H1 (cell line): Measurements from ENCODE around the gene ECD. TPM values are rescaled to one million over a fixed set of nuclear protein-coding genes. Genes with fewer than 3 reads are reported as not detected.

Source experiments
- CTCF ChIA-PET: fragments of 300-600 bp; sonication (Branson Sonifier 250); formaldehyde crosslinking; loops from one replicate; lab custom pipeline; 2021; ENCODE audit not compliant: partially characterized antibody; lab: Charles Lee
- POLR2A ChIA-PET: fragments of 300-600 bp; sonication (Branson Sonifier 250); formaldehyde crosslinking; loops from one replicate; lab custom pipeline; 2021; ENCODE audit warnings: inconsistent platforms; ENCODE audit not compliant: partially characterized antibody; lab: Charles Lee
- DNase-seq, 2 experiments: peaks; one replicate each; pipeline versions ENCODE4 v3.0.0 to v3.0.0-alpha.2; 2010 to 2022; ENCODE audit warnings: low spot score in 2 of 2, low read depth in 1 of 2, mixed read lengths in 1 of 2
- FAIRE-seq: peaks from 2 replicates; lab custom pipeline; 2011; peaks lifted over from hg19 to GRCh38; lab: Jason Lieb, UNC
- H2AFZ ChIP-seq: 2 replicates; pipeline ENCODE4 v1.8.1; 2012; ENCODE audit warnings: low read length, inconsistent platforms
- H2AK5ac ChIP-seq: 2 replicates; pipeline ENCODE4 v1.6.1; 2013; ENCODE audit warnings: low read depth, low read length
- H2BK120ac ChIP-seq: replicated peaks from 2 replicates; pipeline ENCODE3; 2013; ENCODE audit warnings: low read depth, low read length, inconsistent platforms
- H2BK12ac ChIP-seq: 2 replicates; pipeline ENCODE4 v1.6.1; 2013; ENCODE audit warnings: low read depth, low read length
- H2BK15ac ChIP-seq: 2 replicates; pipeline ENCODE4 v1.6.1; 2013; ENCODE audit warnings: low read length
- H2BK20ac ChIP-seq: 2 replicates; pipeline ENCODE4 v1.6.1; 2013; ENCODE audit warnings: low read length
- H2BK5ac ChIP-seq: 2 replicates; pipeline ENCODE4 v1.6.1; 2013; ENCODE audit warnings: low read depth, low read length
- H3K14ac ChIP-seq: 2 replicates; pipeline ENCODE4 v1.6.1; 2013; ENCODE audit warnings: inconsistent platforms; ENCODE audit not compliant: insufficient read length
- H3K18ac ChIP-seq: 2 replicates; pipeline ENCODE4 v1.6.1; 2013; ENCODE audit warnings: low read length; ENCODE audit errors: extremely low read depth
- H3K23ac ChIP-seq: 2 replicates; pipeline ENCODE4 v1.6.1; 2013; ENCODE audit warnings: inconsistent platforms; ENCODE audit not compliant: insufficient read length
- H3K23me2 ChIP-seq: 2 replicates; pipeline ENCODE4 v1.6.1; 2013; ENCODE audit warnings: low read depth, low read length
- H3K27ac ChIP-seq: 2 replicates; pipeline ENCODE4 v1.6.1; 2011; ENCODE audit warnings: low read depth, low read length, inconsistent platforms
- H3K27me3 ChIP-seq, 4 experiments: replicated peaks in 1 of 4; 1 replicate in 1 of 4; 2 replicates in 3 of 4; pipeline versions ENCODE4 v1.6.1 to v1.8.1; 2011 to 2013; ENCODE audit warnings: low read length in 3 of 4, mild to moderate bottlenecking in 3 of 4, inconsistent platforms in 2 of 4, mixed read lengths in 2 of 4, moderate library complexity in 1 of 4; ENCODE audit not compliant: control insufficient read depth in 3 of 4, insufficient read depth in 3 of 4; ENCODE audit errors: extremely low read depth in 1 of 4
- H3K36me3 ChIP-seq, 4 experiments: 2 replicates each; pipeline versions ENCODE4 v1.6.1 to v1.8.1; 2011 to 2013; ENCODE audit warnings: mild to moderate bottlenecking in 4 of 4, low read length in 3 of 4, moderate library complexity in 2 of 4, control low read depth in 1 of 4, inconsistent platforms in 1 of 4; ENCODE audit not compliant: insufficient read depth in 4 of 4, control insufficient read depth in 2 of 4
- H3K4ac ChIP-seq: replicated peaks from 2 replicates; pipeline ENCODE3; 2013; ENCODE audit warnings: low read length, low read depth, mixed read lengths, inconsistent platforms; ENCODE audit not compliant: insufficient read length
- H3K4me1 ChIP-seq, 4 experiments: replicated peaks in 1 of 4; 1 replicate in 1 of 4; 2 replicates in 3 of 4; pipeline versions ENCODE4 v1.6.1 to v1.8.1; 2011 to 2013; ENCODE audit warnings: low read length in 3 of 4, inconsistent platforms in 2 of 4, mixed read lengths in 1 of 4; ENCODE audit not compliant: insufficient read depth in 4 of 4, control insufficient read depth in 3 of 4
- H3K4me2 ChIP-seq, 2 experiments: 2 replicates each; pipeline versions ENCODE4 v1.6.1 to v1.8.1; 2011 to 2013; ENCODE audit warnings: low read depth in 2 of 2, low read length in 2 of 2, control low read depth in 1 of 2, inconsistent platforms in 1 of 2, mild to moderate bottlenecking in 1 of 2; ENCODE audit not compliant: insufficient read depth in 1 of 2
- H3K4me3 ChIP-seq, 4 experiments: fragments of 200-600, 300-600 bp in 1 of 4; sonication (generic), shearing (Covaris generic), sonication (Bioruptor Twin) in 1 of 4; 2 replicates each; pipeline versions ENCODE4 v1.5.1 to v1.8.1; 2011 to 2016; ENCODE audit warnings: low read length in 4 of 4, low read depth in 3 of 4, control low read depth in 2 of 4, inconsistent platforms in 2 of 4, mild to moderate bottlenecking in 2 of 4, mixed read lengths in 1 of 4, moderate library complexity in 1 of 4; ENCODE audit not compliant: insufficient read depth in 2 of 4; ENCODE audit errors: extremely low read depth in 1 of 4
- H3K56ac ChIP-seq: replicated peaks from 2 replicates; pipeline ENCODE3; 2013; ENCODE audit warnings: low read depth, mild to moderate bottlenecking, mixed read lengths, low read length, inconsistent platforms; ENCODE audit not compliant: insufficient read length
- H3K79me1 ChIP-seq: 2 replicates; pipeline ENCODE4 v1.6.1; 2013; ENCODE audit warnings: low read depth, low read length, control low read depth
- H3K79me2 ChIP-seq, 2 experiments: 2 replicates each; pipeline versions ENCODE4 v1.6.1 to v1.8.1; 2012 to 2013; ENCODE audit warnings: low read length in 2 of 2, mild to moderate bottlenecking in 2 of 2, inconsistent platforms in 1 of 2; ENCODE audit not compliant: insufficient read depth in 2 of 2, control insufficient read depth in 1 of 2
- H3K9ac ChIP-seq, 4 experiments: replicated peaks in 1 of 4; 1 replicate in 1 of 4; 2 replicates in 3 of 4; pipeline versions ENCODE4 v1.6.1 to v1.8.1; 2011 to 2013; ENCODE audit warnings: low read depth in 3 of 4, low read length in 3 of 4, control low read depth in 2 of 4, mild to moderate bottlenecking in 2 of 4, moderate library complexity in 2 of 4, inconsistent platforms in 1 of 4; ENCODE audit errors: extremely low read depth in 1 of 4
- H3K9me3 ChIP-seq, 2 experiments: 2 replicates each; pipeline versions ENCODE4 v1.6.1 to v1.8.1; 2012 to 2013; ENCODE audit warnings: mild to moderate bottlenecking in 2 of 2, moderate library complexity in 2 of 2, control low read depth in 1 of 2, inconsistent platforms in 1 of 2, low read depth in 1 of 2, low read length in 1 of 2, mixed read lengths in 1 of 2; ENCODE audit not compliant: insufficient read depth in 2 of 2
- H4K20me1 ChIP-seq, 2 experiments: replicated peaks in 1 of 2; 2 replicates each; pipeline versions ENCODE3 to v1.8.1; 2011 to 2013; ENCODE audit warnings: inconsistent platforms in 2 of 2, low read length in 2 of 2, mild to moderate bottlenecking in 1 of 2; ENCODE audit not compliant: insufficient read depth in 2 of 2, control insufficient read depth in 1 of 2
- H4K5ac ChIP-seq: 2 replicates; pipeline ENCODE4 v1.6.1; 2013; ENCODE audit warnings: low read length, low read depth, mixed read lengths, inconsistent platforms; ENCODE audit not compliant: insufficient read length
- H4K8ac ChIP-seq: 2 replicates; pipeline ENCODE4 v1.8.0; 2013; ENCODE audit warnings: mild to moderate bottlenecking, moderate library complexity, low read length, inconsistent platforms; ENCODE audit not compliant: insufficient read depth; ENCODE audit errors: extremely low read depth
- H4K91ac ChIP-seq: replicated peaks from 2 replicates; pipeline ENCODE3; 2013; ENCODE audit warnings: low read length, mixed read lengths, inconsistent platforms; ENCODE audit not compliant: insufficient read length
- CTCF ChIP-seq, 3 experiments: IDR thresholded peaks; 1 replicate in 2 of 3; 2 replicates in 1 of 3; pipeline versions ENCODE4 v1.5.1 to v1.6.1; 2011; ENCODE audit warnings: low read length in 3 of 3, mild to moderate bottlenecking in 3 of 3, inconsistent platforms in 2 of 3, low read depth in 1 of 3, moderate library complexity in 1 of 3; ENCODE audit not compliant: insufficient read depth in 1 of 3; ENCODE audit errors: control extremely low read depth in 1 of 3
- HDAC6 ChIP-seq: IDR thresholded peaks from one replicate; pipeline ENCODE4 v1.7.1; 2012; ENCODE audit warnings: low read depth, mild to moderate bottlenecking, inconsistent platforms, low read length, moderate library complexity
- JUND ChIP-seq: IDR thresholded peaks from 2 replicates; pipeline ENCODE4 v1.6.1; 2011; ENCODE audit warnings: mild to moderate bottlenecking, improper control_type of control experiment, low read length
- NRF1 ChIP-seq: IDR thresholded peaks from 2 replicates; pipeline ENCODE4 v1.6.1; 2011; ENCODE audit warnings: mild to moderate bottlenecking, low read depth, low read length, improper control_type of control experiment
- SAP30 ChIP-seq: fragments of 300-600 bp; sonication (generic); IDR thresholded peaks from 2 replicates; pipeline ENCODE4 v1.7.1; 2012; ENCODE audit warnings: low read length, moderate library complexity, mild to moderate bottlenecking, inconsistent platforms; ENCODE audit not compliant: insufficient read depth, insufficient replicate concordance
- TAF1 ChIP-seq: IDR thresholded peaks from 2 replicates; pipeline ENCODE4 v1.6.1; 2011; ENCODE audit warnings: mild to moderate bottlenecking, low read depth, low read length
- TCF12 ChIP-seq: IDR thresholded peaks from 2 replicates; pipeline ENCODE4 v1.6.1; 2011; ENCODE audit warnings: low read depth, mild to moderate bottlenecking, low read length
- WGBS, 2 experiments: shearing (Covaris generic) in 1 of 2; methylation state at CpG; one replicate each; pipeline versions ENCODE4 v1.1.6 to v1.1.7; 2013 to 2015; ENCODE audit warnings: low lambda C conversion rate in 2 of 2, mixed read lengths in 2 of 2, inconsistent platforms in 1 of 2, low coverage in 1 of 2, missing lambda C conversion rate in 1 of 2; ENCODE audit not compliant: insufficient replicate concordance in 2 of 2, insufficient coverage in 1 of 2, insufficient read length in 1 of 2; ENCODE audit errors: extremely low coverage in 1 of 2, missing lambda C conversion rate in 1 of 2; 5-methylcytosine and 5-hydroxymethylcytosine counted together
- polyA plus RNA-seq, 7 experiments: library from polyadenylated mRNA; depleted of rRNA in 3 of 7; stranded (reverse) in 5 of 7; unstranded in 2 of 7; fragments of >200 nt in 5 of 7; fragments of 200-250 nt in 2 of 7; gene quantifications; 1 replicate in 5 of 7; 2 replicates in 1 of 7; 4 replicates in 1 of 7; pipeline versions ENCODE4 v1.2.1 to v1.2.3, GENCODE V29; 2011 to 2013; ENCODE audit warnings: missing spikeins in 2 of 7, mixed read lengths in 2 of 7
- total RNA-seq: library from RNA; stranded (reverse); fragmentation: NEBNext Ultra II Directional; extraction: Animal tissue kit (Norgen Biotek cat#: 25700); gene quantifications from 2 replicates; pipeline ENCODE4 v1.2.1, GENCODE V29; 2021
- TF ChIP-seq, protein P1 (sequence below): IDR thresholded peaks from 2 replicates; pipeline ENCODE4 v1.6.1; 2012; ENCODE audit warnings: low read length, inconsistent platforms

ECD gene
- total and polyA plus RNA-seq, 2 of the 8 experiments (the other 6 are each of a cell fraction or from before 2014, with no cell fraction given), result 27.1 to 38.0 TPM

- Histone ChIP-seq H4K8ac (no peak overlapping the region), H3K56ac (no peak overlapping the region), H2BK5ac (no peak overlapping the region), H3K27me3 (no peaks in the 10 kb centered on the region), H3K36me3 (peaks cover 12 to 52% (median 35%) of the 10 kb centered on the region in 4 experiments; a peak in 6 of 8 replicates), H3K23me2 (no peaks in the 10 kb centered on the region), H4K5ac (no peak overlapping the region), H3K9ac (no peak overlapping the region), H2BK12ac (no peak overlapping the region), H3K9me3 (no peaks in the 10 kb centered on the region), H3K4me1 (no peaks in the 10 kb centered on the region), H3K79me2 (no peaks in the 10 kb centered on the region), H2AK5ac (no peak overlapping the region), H3K23ac (no peak overlapping the region), H3K18ac (no peak overlapping the region), H4K20me1 (no peaks in the 10 kb centered on the region), H2AFZ (no peak overlapping the region), H4K91ac (no peak overlapping the region), H2BK15ac (no peak overlapping the region), H2BK20ac (no peak overlapping the region), H3K14ac (no peak overlapping the region), H3K79me1 (no peaks in the 10 kb centered on the region), H3K27ac (no peak overlapping the region), H3K4ac (no peak overlapping the region), H3K4me2 (no peak overlapping the region), H2BK120ac (no peak overlapping the region), H3K4me3 (no peak overlapping the region)
- ChIA-PET POLR2A (no interaction called here), CTCF (interaction anchor here (0.6 to 1.6 kb wide), 3 partner anchors 13 to 30 kb away, joined by 3 to 4 read pairs (median 3); no protein-coding TSS in a partner anchor)
- DNase-seq (no peak), FAIRE-seq (no peak)
- WGBS, 2 experiments, result 100% methylated on average over 2 of the region's 2 CpGs; no CpG with 5 or more reads in 1 of the 2 experiments
- no peak for TF ChIP-seq TCF12
- no peak for TF ChIP-seq JUND
- no peak for TF ChIP-seq NRF1
- TF ChIP-seq, protein P1, sequence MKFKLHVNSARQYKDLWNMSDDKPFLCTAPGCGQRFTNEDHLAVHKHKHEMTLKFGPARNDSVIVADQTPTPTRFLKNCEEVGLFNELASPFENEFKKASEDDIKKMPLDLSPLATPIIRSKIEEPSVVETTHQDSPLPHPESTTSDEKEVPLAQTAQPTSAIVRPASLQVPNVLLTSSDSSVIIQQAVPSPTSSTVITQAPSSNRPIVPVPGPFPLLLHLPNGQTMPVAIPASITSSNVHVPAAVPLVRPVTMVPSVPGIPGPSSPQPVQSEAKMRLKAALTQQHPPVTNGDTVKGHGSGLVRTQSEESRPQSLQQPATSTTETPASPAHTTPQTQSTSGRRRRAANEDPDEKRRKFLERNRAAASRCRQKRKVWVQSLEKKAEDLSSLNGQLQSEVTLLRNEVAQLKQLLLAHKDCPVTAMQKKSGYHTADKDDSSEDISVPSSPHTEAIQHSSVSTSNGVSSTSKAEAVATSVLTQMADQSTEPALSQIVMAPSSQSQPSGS, result no peak
- TF ChIP-seq HDAC6, result no peak
- no peak for TF ChIP-seq TAF1
- TF ChIP-seq CTCF (IDR thresholded peaks at IDR 0.05; ENCODE audit: control extremely low read depth in 1 of 3, insufficient read depth in 1 of 3, low read depth in 1 of 3, low read length in 3 of 3), result no peak
- TF ChIP-seq SAP30, result no peak
Observed at GRCh38 chr10:73131913-73132686, 35.7 kb downstream of the ECD start.
